ENCODE data around the gene ZNF444.
"Not testable (repeated sequence)": the region's sequence is repeated elsewhere in the genome, so short reads cannot be mapped to it uniquely, and the experiment has no call there.

Gene ZNF444

GRCh38 chr19:56145698-56146097 is 4.6 kb downstream of the ZNF444 start:
- no peak for DNase-seq (ENCODE audit: low spot score)

- no peak for DNase-seq (ENCODE audit: low spot score)
Observed at GRCh38 chr19:56146904-56147303, 5.8 kb downstream of the ZNF444 start.

GRCh38 chr19:56147307-56147706 is 6.2 kb downstream of the ZNF444 start:
- no peak for DNase-seq (ENCODE audit: low spot score)

- no peak for DNase-seq (ENCODE audit: low spot score)
Observed at GRCh38 chr19:56148096-56148495, 7.0 kb downstream of the ZNF444 start.

- not testable (repeated sequence) for DNase-seq (ENCODE audit: low spot score)
Observed at GRCh38 chr19:56148955-56149655, 8.0 kb downstream of the ZNF444 start.

- no peak for DNase-seq (ENCODE audit: low spot score)
Observed at GRCh38 chr19:56149656-56150038, 8.6 kb downstream of the ZNF444 start.

GRCh38 chr19:56150358-56150757 is 9.3 kb downstream of the ZNF444 start:
- DNase-seq (ENCODE audit: low spot score): no peak

- DNase-seq (ENCODE audit: low spot score): no peak
Observed at GRCh38 chr19:56152644-56153043, 11.6 kb downstream of the ZNF444 start.

GRCh38 chr19:56153507-56153906 is 12.4 kb downstream of the ZNF444 start:
- DNase-seq (ENCODE audit: low spot score): no peak

- no peak for DNase-seq (ENCODE audit: low spot score)
Observed at GRCh38 chr19:56155124-56155687, 14.1 kb downstream of the ZNF444 start.

GRCh38 chr19:56156768-56157167 is 15.7 kb downstream of the ZNF444 start:
- DNase-seq (ENCODE audit: low spot score): no peak

- DNase-seq (ENCODE audit: low spot score): no peak
Observed at GRCh38 chr19:56158170-56158757, 17.2 kb downstream of the ZNF444 start.

- no peak for DNase-seq (ENCODE audit: low spot score)
Observed at GRCh38 chr19:56159009-56159559, 18.0 kb downstream of the ZNF444 start.

GRCh38 chr19:56159622-56160271 is 18.7 kb downstream of the ZNF444 start:
- no peak for DNase-seq (ENCODE audit: low spot score)

GRCh38 chr19:56161534-56161933 is 20.4 kb downstream of the ZNF444 start:
- DNase-seq (ENCODE audit: low spot score): no peak

- no peak for DNase-seq (ENCODE audit: low spot score)
Observed at GRCh38 chr19:56162258-56162657, 21.2 kb downstream of the ZNF444 start.

GRCh38 chr19:56163097-56163496 is 22.0 kb downstream of the ZNF444 start:
- DNase-seq (ENCODE audit: low spot score): no peak

GRCh38 chr19:56167064-56167578 is 26.0 kb downstream of the ZNF444 start:
- no peak for DNase-seq (ENCODE audit: low spot score)

GRCh38 chr19:56170261-56170660 is 29.2 kb downstream of the ZNF444 start:
- DNase-seq (ENCODE audit: low spot score): no peak

GRCh38 chr19:56174086-56174485 is 33.0 kb downstream of the ZNF444 start:
- DNase-seq (ENCODE audit: low spot score): no peak

GRCh38 chr19:56174550-56174949 is 33.5 kb downstream of the ZNF444 start:
- no peak for DNase-seq (ENCODE audit: low spot score)

- DNase-seq (ENCODE audit: low spot score): not testable (repeated sequence)
Observed at GRCh38 chr19:56175861-56176307, 34.8 kb downstream of the ZNF444 start, which contains the start of gene GALP. GALP (plus strand) TSS chr19:56176008; CDS start chr19:56177109, 1,101 bp downstream.

All from putamen (tissue), 1 donor.